ENCODE data around the gene COX4I1. TPM values are rescaled to one million over a fixed set of nuclear protein-coding genes. Genes with fewer than 3 reads are reported as not detected.
"Not testable (repeated sequence)": the region's sequence is repeated elsewhere in the genome, so short reads cannot be mapped to it uniquely, and the experiment has no call there.

COX4I1 gene
- total RNA-seq, 1 donor, result 297 TPM

GRCh38 chr16:85803570-85803969, 4.1 kb downstream of the COX4I1 start:
- peaks cover 48% of the 10 kb centered on the region for H3K79me2 ChIP-seq (ENCODE audit: insufficient read depth, low read length)
- no peak overlapping the region for H3K4me3 ChIP-seq (ENCODE audit: insufficient read depth, low read length)
- H4K20me1 ChIP-seq (ENCODE audit: insufficient read depth, low read length), result peaks cover 34% of the 10 kb centered on the region
- DNase-seq (ENCODE audit: insufficient read length, low spot score, missing footprints), result no peak
- no peak overlapping the region for H3K27ac ChIP-seq (ENCODE audit: low read depth, low read length)
- H3K27me3 ChIP-seq (ENCODE audit: insufficient read depth, low read length), result no peaks in the 10 kb centered on the region
- peaks cover 9% of the 10 kb centered on the region for H3K4me1 ChIP-seq (ENCODE audit: insufficient read depth, low read length)
- H3K4me2 ChIP-seq (ENCODE audit: insufficient read depth, low read length), result no peak overlapping the region
- no peak overlapping the region for H2AFZ ChIP-seq (ENCODE audit: low read length)
- TF ChIP-seq CTCF (IDR thresholded peaks at IDR 0.05; ENCODE audit: extremely low read depth, low read depth, low read length), result no peak
- H3K36me3 ChIP-seq (ENCODE audit: insufficient read depth, low read length), result peaks cover 60% of the 10 kb centered on the region
- H3K9me3 ChIP-seq (ENCODE audit: low read depth, low read length), result no peaks in the 10 kb centered on the region

GRCh38 chr16:85805442-85806045, 6.0 kb downstream of the COX4I1 start:
- Histone ChIP-seq H3K4me2 (ENCODE audit: insufficient read depth, low read length) (no peak overlapping the region), H3K9me3 (ENCODE audit: low read depth, low read length) (no peaks in the 10 kb centered on the region), H3K4me3 (ENCODE audit: insufficient read depth, low read length) (no peak overlapping the region), H3K79me2 (ENCODE audit: insufficient read depth, low read length) (peaks cover 28% of the 10 kb centered on the region), H3K27ac (ENCODE audit: low read depth, low read length) (no peak overlapping the region), H2AFZ (ENCODE audit: low read length) (no peak overlapping the region), H3K4me1 (ENCODE audit: insufficient read depth, low read length) (peaks cover 3% of the 10 kb centered on the region), H4K20me1 (ENCODE audit: insufficient read depth, low read length) (peaks cover 23% of the 10 kb centered on the region), H3K27me3 (ENCODE audit: insufficient read depth, low read length) (peaks cover under 1% of the 10 kb centered on the region), H3K36me3 (ENCODE audit: insufficient read depth, low read length) (peaks cover 60% of the 10 kb centered on the region)
- TF ChIP-seq CTCF (IDR thresholded peaks at IDR 0.05; ENCODE audit: extremely low read depth, low read depth, low read length), result no peak
- no peak for DNase-seq (ENCODE audit: insufficient read length, low spot score, missing footprints)

- Histone ChIP-seq H2AFZ (ENCODE audit: low read length) (no peak overlapping the region), H3K4me2 (ENCODE audit: insufficient read depth, low read length) (no peak overlapping the region), H3K27me3 (ENCODE audit: insufficient read depth, low read length) (peaks cover 7% of the 10 kb centered on the region), H3K4me1 (ENCODE audit: insufficient read depth, low read length) (no peaks in the 10 kb centered on the region), H3K79me2 (ENCODE audit: insufficient read depth, low read length) (peaks cover 18% of the 10 kb centered on the region), H3K9me3 (ENCODE audit: low read depth, low read length) (no peaks in the 10 kb centered on the region), H3K36me3 (ENCODE audit: insufficient read depth, low read length) (peaks cover 54% of the 10 kb centered on the region), H4K20me1 (ENCODE audit: insufficient read depth, low read length) (peaks cover 16% of the 10 kb centered on the region), H3K27ac (ENCODE audit: low read depth, low read length) (no peak overlapping the region), H3K4me3 (ENCODE audit: insufficient read depth, low read length) (no peak overlapping the region)
- no peak for TF ChIP-seq CTCF (IDR thresholded peaks at IDR 0.05; ENCODE audit: extremely low read depth, low read depth, low read length)
- DNase-seq (ENCODE audit: insufficient read length, low spot score, missing footprints), result no peak
These were observed 7.0 kb downstream of the COX4I1 start for GRCh38 chr16:85806539-85806938.

- not testable (repeated sequence) for H3K4me3 ChIP-seq (ENCODE audit: insufficient read depth, low read length); H3K9me3 ChIP-seq (ENCODE audit: low read depth, low read length); H3K4me1 ChIP-seq (ENCODE audit: insufficient read depth, low read length); H4K20me1 ChIP-seq (ENCODE audit: insufficient read depth, low read length); DNase-seq (ENCODE audit: insufficient read length, low spot score, missing footprints); H3K4me2 ChIP-seq (ENCODE audit: insufficient read depth, low read length); H2AFZ ChIP-seq (ENCODE audit: low read length); H3K27ac ChIP-seq (ENCODE audit: low read depth, low read length)
- Histone ChIP-seq H3K79me2 (ENCODE audit: insufficient read depth, low read length) (peaks cover 10% of the 10 kb centered on the region), H3K27me3 (ENCODE audit: insufficient read depth, low read length) (peaks cover 15% of the 10 kb centered on the region), H3K36me3 (ENCODE audit: insufficient read depth, low read length) (peaks cover 46% of the 10 kb centered on the region)
These were observed 7.8 kb downstream of the COX4I1 start for GRCh38 chr16:85807340-85807739.

GRCh38 chr16:85808104-85808503, 8.6 kb downstream of the COX4I1 start:
- not testable (repeated sequence) for H3K4me2 ChIP-seq (ENCODE audit: insufficient read depth, low read length); H3K27ac ChIP-seq (ENCODE audit: low read depth, low read length); H3K9me3 ChIP-seq (ENCODE audit: low read depth, low read length); H2AFZ ChIP-seq (ENCODE audit: low read length); H3K79me2 ChIP-seq (ENCODE audit: insufficient read depth, low read length); H3K4me1 ChIP-seq (ENCODE audit: insufficient read depth, low read length); H3K4me3 ChIP-seq (ENCODE audit: insufficient read depth, low read length); H4K20me1 ChIP-seq (ENCODE audit: insufficient read depth, low read length); DNase-seq (ENCODE audit: insufficient read length, low spot score, missing footprints)
- peaks cover 22% of the 10 kb centered on the region for H3K27me3 ChIP-seq (ENCODE audit: insufficient read depth, low read length)
- peaks cover 39% of the 10 kb centered on the region for H3K36me3 ChIP-seq (ENCODE audit: insufficient read depth, low read length)
